Vagina (tissue), 2 donors: Measurements from ENCODE around the gene CUL9. TPM values are rescaled to one million over a fixed set of nuclear protein-coding genes. Genes with fewer than 3 reads are reported as not detected.
A peak's percentile ranks its signal among the peaks of the same experiment; 100 is the strongest.

Experiments used
- DNase-seq, 2 donors: peaks; one replicate each; pipeline ENCODE4 v3.0.0-alpha.2; 2017; ENCODE audit errors: extremely low spot score in 2 of 2
- H3K27ac ChIP-seq: fragments of 200-600 bp; sonication (generic); one replicate; pipeline ENCODE4 v1.5.1; 2019
- H3K27me3 ChIP-seq: fragments of 200-600 bp; sonication (generic); one replicate; pipeline ENCODE4 v1.5.1; 2019
- H3K36me3 ChIP-seq, 2 donors: fragments of 200-600 bp; sonication (generic); one replicate each; pipeline ENCODE4 v1.5.1; 2017 to 2019
- H3K4me1 ChIP-seq: fragments of 200-600 bp; sonication (generic); one replicate; pipeline ENCODE4 v1.5.1; 2019
- H3K4me3 ChIP-seq, 2 donors: fragments of 200-600 bp; sonication (generic); 1 replicate in 1 of 2; 2 replicates in 1 of 2; pipeline ENCODE4 v1.5.1; 2016 to 2019
- H3K9me3 ChIP-seq: fragments of 200-600 bp; sonication (generic); one replicate; pipeline ENCODE4 v1.5.1; 2019
- POLR2A ChIP-seq, 2 donors: fragments of 450-650 bp; IDR thresholded peaks; one replicate each; pipeline ENCODE4 v1.6.1; 2017; ENCODE audit warnings: antibody characterized with exemption in 2 of 2, mild to moderate bottlenecking in 2 of 2, moderate library complexity in 2 of 2
- POLR2AphosphoS5 ChIP-seq, 2 donors: sonication (generic); formaldehyde crosslinking; IDR thresholded peaks; one replicate each; pipeline ENCODE4 v1.9.0; 2017; ENCODE audit warnings: antibody characterized with exemption in 2 of 2, mild to moderate bottlenecking in 2 of 2, low read depth in 1 of 2; ENCODE audit not compliant: insufficient read depth in 1 of 2
- intact Hi-C: fragments of 100-400 bp; cut with DNase I; formaldehyde crosslinking; loops from one replicate; pipeline ENCODE4 v1.15.1; 2023
- total RNA-seq: library from RNA; depleted of rRNA; stranded (reverse); fragments of >200 nt; gene quantifications from one replicate; pipeline ENCODE4 v1.2.3, GENCODE V29; 2016
- TF ChIP-seq, protein P1 (sequence below), 3 experiments: fragments of 450-650 bp in 2 of 3; fragments of 200-600 bp in 1 of 3; sonication (generic) in 1 of 3; IDR thresholded peaks; one replicate each; pipeline ENCODE4 v1.5.1; 2017 to 2019; ENCODE audit warnings: antibody characterized with exemption in 3 of 3, mild to moderate bottlenecking in 2 of 3, moderate library complexity in 2 of 3

CUL9 gene
- total RNA-seq, 1 donor from 2014 or later, result 49.1 TPM

DNA sequence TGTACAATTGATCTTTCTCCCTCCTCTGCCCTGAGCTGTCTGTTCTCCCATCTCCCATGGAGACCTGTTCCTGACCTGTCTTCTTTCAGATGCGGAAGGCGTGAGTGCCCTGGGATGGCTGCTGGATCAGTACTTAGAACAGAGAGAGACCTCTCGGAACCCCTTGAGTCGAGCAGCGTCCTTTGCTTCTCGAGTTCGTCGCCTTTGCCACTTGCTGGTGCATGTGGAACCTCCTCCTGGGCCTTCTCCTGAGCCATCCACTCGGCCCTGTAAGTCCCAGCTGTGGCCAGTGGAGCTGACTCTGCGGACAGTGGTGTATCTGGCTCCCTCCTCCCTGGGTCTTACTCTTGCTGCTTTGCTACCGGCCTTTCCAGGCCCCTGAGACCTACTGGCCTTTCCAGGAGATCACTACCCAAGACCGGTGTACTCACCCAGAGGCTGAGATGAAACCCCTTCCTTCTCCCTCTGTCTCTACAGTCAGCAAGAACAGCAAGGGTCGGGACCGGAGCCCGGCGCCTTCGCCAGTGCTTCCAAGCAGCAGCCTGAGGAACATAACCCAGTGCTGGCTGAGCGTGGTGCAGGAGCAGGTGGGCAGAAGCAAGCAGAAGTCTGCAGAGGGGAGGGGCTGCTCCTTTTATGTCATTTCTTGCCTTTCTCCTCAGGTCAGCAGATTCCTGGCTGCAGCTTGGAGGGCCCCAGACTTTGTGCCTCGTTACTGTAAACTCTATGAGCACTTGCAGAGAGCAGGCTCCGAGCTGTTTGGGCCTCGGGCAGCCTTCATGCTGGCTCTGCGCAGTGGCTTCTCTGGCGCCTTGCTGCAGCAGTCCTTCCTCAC is 22.5 kb downstream of the CUL9 start:
- Histone ChIP-seq H3K27me3 (no peaks in the 10 kb centered on the region), H3K4me1 (no peaks in the 10 kb centered on the region), H3K36me3 (peaks cover 0 to 35% of the 10 kb centered on the region in 2 donors), H3K9me3 (no peaks in the 10 kb centered on the region), H3K4me3 (no peak overlapping the region), H3K27ac (no peak overlapping the region)
- DNase-seq, result peak in 1 of 2 donors; percentile 93
- intact Hi-C loops, result no loop called here
- TF ChIP-seq, protein P1, sequence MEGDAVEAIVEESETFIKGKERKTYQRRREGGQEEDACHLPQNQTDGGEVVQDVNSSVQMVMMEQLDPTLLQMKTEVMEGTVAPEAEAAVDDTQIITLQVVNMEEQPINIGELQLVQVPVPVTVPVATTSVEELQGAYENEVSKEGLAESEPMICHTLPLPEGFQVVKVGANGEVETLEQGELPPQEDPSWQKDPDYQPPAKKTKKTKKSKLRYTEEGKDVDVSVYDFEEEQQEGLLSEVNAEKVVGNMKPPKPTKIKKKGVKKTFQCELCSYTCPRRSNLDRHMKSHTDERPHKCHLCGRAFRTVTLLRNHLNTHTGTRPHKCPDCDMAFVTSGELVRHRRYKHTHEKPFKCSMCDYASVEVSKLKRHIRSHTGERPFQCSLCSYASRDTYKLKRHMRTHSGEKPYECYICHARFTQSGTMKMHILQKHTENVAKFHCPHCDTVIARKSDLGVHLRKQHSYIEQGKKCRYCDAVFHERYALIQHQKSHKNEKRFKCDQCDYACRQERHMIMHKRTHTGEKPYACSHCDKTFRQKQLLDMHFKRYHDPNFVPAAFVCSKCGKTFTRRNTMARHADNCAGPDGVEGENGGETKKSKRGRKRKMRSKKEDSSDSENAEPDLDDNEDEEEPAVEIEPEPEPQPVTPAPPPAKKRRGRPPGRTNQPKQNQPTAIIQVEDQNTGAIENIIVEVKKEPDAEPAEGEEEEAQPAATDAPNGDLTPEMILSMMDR (IDR thresholded peaks at IDR 0.05), result no peak
- no peak for TF ChIP-seq POLR2AphosphoS5 (IDR thresholded peaks at IDR 0.05; ENCODE audit: insufficient read depth in 1 of 2, low read depth in 1 of 2)
- no peak for TF ChIP-seq POLR2A (IDR thresholded peaks at IDR 0.05)

DNA sequence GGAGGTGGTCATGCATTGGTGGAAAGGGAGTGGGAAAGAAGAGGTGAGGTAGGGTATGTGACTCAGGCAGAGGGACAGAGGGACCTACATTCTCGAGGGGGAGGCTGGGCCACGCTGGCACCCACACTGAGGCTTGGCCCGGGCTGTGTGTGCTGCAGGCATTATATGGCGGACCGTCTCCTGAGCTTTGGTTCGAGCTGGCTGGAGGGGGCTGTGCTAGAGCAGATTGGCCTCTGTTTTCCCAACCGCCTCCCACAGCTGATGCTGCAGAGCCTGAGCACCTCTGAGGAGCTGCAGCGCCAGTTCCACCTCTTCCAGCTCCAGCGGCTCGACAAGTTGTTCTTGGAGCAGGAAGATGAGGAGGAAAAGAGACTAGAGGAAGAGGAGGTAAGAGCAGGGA is 23.9 kb downstream of the CUL9 start:
- intact Hi-C loops, result no loop called here
- DNase-seq, result peak in 1 of 2 donors; percentile 91
- Histone ChIP-seq H3K27ac (no peak overlapping the region), H3K4me3 (no peak overlapping the region), H3K9me3 (no peaks in the 10 kb centered on the region), H3K27me3 (no peaks in the 10 kb centered on the region), H3K4me1 (no peaks in the 10 kb centered on the region), H3K36me3 (peaks cover 0 to 24% of the 10 kb centered on the region in 2 donors)
- TF ChIP-seq POLR2AphosphoS5 (IDR thresholded peaks at IDR 0.05; ENCODE audit: insufficient read depth in 1 of 2, low read depth in 1 of 2), result no peak
- no peak for TF ChIP-seq POLR2A (IDR thresholded peaks at IDR 0.05)
- TF ChIP-seq, protein P1 (IDR thresholded peaks at IDR 0.05), result no peak

DNA sequence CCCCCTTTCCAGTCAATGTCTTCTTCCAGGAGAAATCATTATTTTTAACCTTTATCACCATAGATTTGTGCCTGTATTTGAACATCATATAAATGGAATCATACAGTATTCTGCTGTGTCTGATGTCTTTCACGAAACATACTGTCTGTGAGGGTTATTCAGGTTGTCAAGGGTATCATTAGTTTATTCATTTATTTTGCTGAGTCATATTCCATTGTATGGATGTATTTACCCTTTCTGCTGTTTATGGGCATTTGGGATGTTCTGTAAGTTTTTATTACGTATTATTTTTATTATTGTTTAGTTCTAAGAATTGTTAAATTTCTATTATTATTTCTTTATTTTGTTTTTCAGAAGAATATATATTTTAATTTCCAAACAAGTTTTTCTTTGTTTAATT is 25.3 kb downstream of the CUL9 start:
- no peaks in the 10 kb centered on the region for H3K4me1 ChIP-seq
- intact Hi-C loops, result no loop called here
- H3K36me3 ChIP-seq, result peaks cover 0 to 21% of the 10 kb centered on the region in 2 donors
- H3K27ac ChIP-seq, result no peak overlapping the region
- DNase-seq, result no peak
- no peak for TF ChIP-seq POLR2A (IDR thresholded peaks at IDR 0.05)
- TF ChIP-seq POLR2AphosphoS5 (IDR thresholded peaks at IDR 0.05; ENCODE audit: insufficient read depth in 1 of 2, low read depth in 1 of 2), result no peak
- TF ChIP-seq, protein P1 (IDR thresholded peaks at IDR 0.05), result no peak
- no peaks in the 10 kb centered on the region for H3K27me3 ChIP-seq
- no peak overlapping the region for H3K4me3 ChIP-seq
- H3K9me3 ChIP-seq, result no peaks in the 10 kb centered on the region

DNA sequence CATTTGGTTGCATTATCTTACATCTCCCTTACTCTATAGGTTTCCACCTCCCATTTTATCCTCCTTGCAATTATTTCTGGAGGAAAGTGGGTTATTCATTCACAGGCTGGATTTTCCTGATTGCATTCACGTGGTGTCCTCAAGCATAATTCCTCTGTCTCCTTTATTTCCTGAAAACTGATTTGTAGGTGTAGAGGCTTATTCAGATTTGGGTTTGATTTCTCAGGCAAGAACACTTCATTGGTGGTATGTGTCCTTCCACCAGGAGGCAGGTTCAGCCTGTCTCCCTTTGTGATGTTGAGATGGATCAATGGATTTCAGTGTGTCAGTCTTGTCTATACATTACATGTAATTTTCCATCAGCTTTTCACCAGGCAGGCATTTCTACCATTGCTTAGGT is 30.0 kb downstream of the CUL9 start:
- H3K27ac ChIP-seq, result no peak overlapping the region
- H3K9me3 ChIP-seq, result no peaks in the 10 kb centered on the region
- no peak for TF ChIP-seq POLR2AphosphoS5 (IDR thresholded peaks at IDR 0.05; ENCODE audit: insufficient read depth in 1 of 2, low read depth in 1 of 2)
- no peak for TF ChIP-seq POLR2A (IDR thresholded peaks at IDR 0.05)
- TF ChIP-seq, protein P1 (IDR thresholded peaks at IDR 0.05), result no peak
- peaks cover 0 to 16% of the 10 kb centered on the region in 2 donors for H3K36me3 ChIP-seq
- no peaks in the 10 kb centered on the region for H3K27me3 ChIP-seq
- no peak overlapping the region for H3K4me3 ChIP-seq
- intact Hi-C loops, result no loop called here
- DNase-seq, result no peak
- no peaks in the 10 kb centered on the region for H3K4me1 ChIP-seq

DNA sequence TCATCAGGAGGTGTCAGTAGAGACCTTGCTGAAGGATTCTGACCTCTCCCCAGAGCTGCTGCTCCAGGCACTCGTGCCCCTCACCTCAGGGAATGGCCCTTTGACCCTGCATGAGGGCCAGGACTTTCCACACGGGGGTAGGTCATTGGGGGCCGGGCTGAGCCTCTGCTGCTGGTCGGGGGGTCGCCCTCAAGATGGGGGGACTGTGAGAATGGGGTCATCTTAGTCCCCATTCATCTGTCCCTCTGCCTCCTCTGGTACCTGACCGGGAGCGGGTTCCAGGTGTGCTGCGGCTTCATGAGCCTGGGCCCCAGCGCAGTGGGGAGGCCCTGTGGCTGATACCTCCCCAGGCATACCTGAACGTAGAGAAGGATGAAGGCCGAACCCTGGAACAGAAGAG is 31.4 kb downstream of the CUL9 start:
- no peak overlapping the region for H3K27ac ChIP-seq
- no peak for DNase-seq
- no peaks in the 10 kb centered on the region for H3K9me3 ChIP-seq
- H3K36me3 ChIP-seq, result peaks cover 0 to 21% of the 10 kb centered on the region in 2 donors
- H3K27me3 ChIP-seq, result no peaks in the 10 kb centered on the region
- intact Hi-C loops, result no loop called here
- H3K4me3 ChIP-seq, result no peak overlapping the region
- TF ChIP-seq POLR2AphosphoS5 (IDR thresholded peaks at IDR 0.05; ENCODE audit: insufficient read depth in 1 of 2, low read depth in 1 of 2), result no peak
- no peak for TF ChIP-seq POLR2A (IDR thresholded peaks at IDR 0.05)
- TF ChIP-seq, protein P1 (IDR thresholded peaks at IDR 0.05), result no peak
- no peaks in the 10 kb centered on the region for H3K4me1 ChIP-seq
